Prostate gland (tissue), 2 donors: ENCODE results near the gene AFF1.

ENCODE experiments used
- POLR2AphosphoS5 ChIP-seq: sonication (generic); formaldehyde crosslinking; IDR thresholded peaks from one replicate; pipeline ENCODE4 v1.6.1; 2017; ENCODE audit warnings: antibody characterized with exemption
- TF ChIP-seq, protein P1 (sequence below), 4 experiments: fragments of 200-600 bp in 2 of 4; fragments of 450-650 bp in 2 of 4; sonication (generic) in 2 of 4; IDR thresholded peaks; 1 replicate in 3 of 4; 2 replicates in 1 of 4; pipeline ENCODE4 v1.5.1; 2016 to 2019; ENCODE audit warnings: antibody characterized with exemption in 4 of 4, mild to moderate bottlenecking in 2 of 4, moderate library complexity in 2 of 4

DNA sequence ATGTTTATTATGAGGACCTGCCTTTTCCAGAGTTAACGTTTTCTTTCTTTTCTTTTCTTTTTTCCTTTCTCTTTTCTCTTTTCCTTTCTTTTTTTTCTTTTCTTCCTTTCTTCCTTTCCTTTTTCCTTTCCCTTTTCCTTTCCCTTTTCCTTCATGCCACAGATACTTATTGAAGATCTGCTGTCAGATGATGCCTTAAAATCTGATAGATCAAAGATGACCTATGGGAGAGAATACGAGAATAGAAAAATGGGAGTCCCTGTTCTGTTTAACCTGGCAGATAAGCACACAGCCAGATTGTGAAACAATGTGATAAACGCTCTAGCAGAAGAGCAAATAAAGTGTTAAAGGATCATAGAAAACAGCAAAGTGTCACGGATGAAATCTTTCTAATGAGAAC, 38.9 kb downstream of the AFF1 start:
- TF ChIP-seq, protein P1, sequence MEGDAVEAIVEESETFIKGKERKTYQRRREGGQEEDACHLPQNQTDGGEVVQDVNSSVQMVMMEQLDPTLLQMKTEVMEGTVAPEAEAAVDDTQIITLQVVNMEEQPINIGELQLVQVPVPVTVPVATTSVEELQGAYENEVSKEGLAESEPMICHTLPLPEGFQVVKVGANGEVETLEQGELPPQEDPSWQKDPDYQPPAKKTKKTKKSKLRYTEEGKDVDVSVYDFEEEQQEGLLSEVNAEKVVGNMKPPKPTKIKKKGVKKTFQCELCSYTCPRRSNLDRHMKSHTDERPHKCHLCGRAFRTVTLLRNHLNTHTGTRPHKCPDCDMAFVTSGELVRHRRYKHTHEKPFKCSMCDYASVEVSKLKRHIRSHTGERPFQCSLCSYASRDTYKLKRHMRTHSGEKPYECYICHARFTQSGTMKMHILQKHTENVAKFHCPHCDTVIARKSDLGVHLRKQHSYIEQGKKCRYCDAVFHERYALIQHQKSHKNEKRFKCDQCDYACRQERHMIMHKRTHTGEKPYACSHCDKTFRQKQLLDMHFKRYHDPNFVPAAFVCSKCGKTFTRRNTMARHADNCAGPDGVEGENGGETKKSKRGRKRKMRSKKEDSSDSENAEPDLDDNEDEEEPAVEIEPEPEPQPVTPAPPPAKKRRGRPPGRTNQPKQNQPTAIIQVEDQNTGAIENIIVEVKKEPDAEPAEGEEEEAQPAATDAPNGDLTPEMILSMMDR (IDR thresholded peaks at IDR 0.05), result no peak
- TF ChIP-seq POLR2AphosphoS5, result no peak
